Measurements from ENCODE around the gene PIP4K2A.

The PIP4K2A gene

GRCh38 chr10:22651276-22651980 is 63.0 kb downstream of the PIP4K2A start:
- Histone ChIP-seq H4K20me1 (ENCODE audit: low read depth, low read length) (peaks cover 6% of the 10 kb centered on the region; the same call in 1 of the 2 replicates), H3K9me3 (ENCODE audit: insufficient read depth, low read length) (no peaks in the 10 kb centered on the region), H3K9me2 (replicated peaks; ENCODE audit: insufficient read depth, low read length) (no peaks in the 10 kb centered on the region), H3K4me2 (ENCODE audit: low read depth, low read length, poor library complexity, severe bottlenecking) (no peak overlapping the region), H3K79me2 (ENCODE audit: insufficient read depth, low read length) (0 out of 2 replicates have a peak, but pooled peaks cover 4% of the 10 kb centered on the region), H2AFZ (ENCODE audit: low read depth, low read length, severe bottlenecking) (no peak overlapping the region), H3K9ac (ENCODE audit: low read length) (no peak overlapping the region), H3F3A (ENCODE audit: insufficient read depth) (no peaks in the 10 kb centered on the region), H3K36me3 (ENCODE audit: low read length) (no peaks in the 10 kb centered on the region), H3K27me3 (ENCODE audit: low read length) (no peaks in the 10 kb centered on the region), H3K4me3 (ENCODE audit: insufficient read depth, low read length, poor library complexity, severe bottlenecking) (no peak overlapping the region), H3K27ac (ENCODE audit: low read depth, low read length) (no peak overlapping the region)
- TF ChIP-seq EZH2phosphoT487 (conservative IDR thresholded peaks at IDR 0.05; ENCODE audit: low read length) (no peak), CTCF (IDR thresholded peaks at IDR 0.05; ENCODE audit: insufficient read depth, low read length, poor library complexity, severe bottlenecking) (no peak)

- Histone ChIP-seq H4K20me1 (ENCODE audit: low read depth, low read length) (peaks cover 6% of the 10 kb centered on the region; the same call in 1 of the 2 replicates), H3K9ac (ENCODE audit: low read length) (no peak overlapping the region), H3K27me3 (ENCODE audit: low read length) (no peaks in the 10 kb centered on the region), H3K79me2 (ENCODE audit: insufficient read depth, low read length) (0 out of 2 replicates have a peak, but pooled peaks cover 2% of the 10 kb centered on the region), H3F3A (ENCODE audit: insufficient read depth) (no peaks in the 10 kb centered on the region), H3K36me3 (ENCODE audit: low read length) (no peaks in the 10 kb centered on the region), H2AFZ (ENCODE audit: low read depth, low read length, severe bottlenecking) (no peak overlapping the region), H3K4me2 (ENCODE audit: low read depth, low read length, poor library complexity, severe bottlenecking) (no peak overlapping the region), H3K9me2 (replicated peaks; ENCODE audit: insufficient read depth, low read length) (no peaks in the 10 kb centered on the region), H3K4me3 (ENCODE audit: insufficient read depth, low read length, poor library complexity, severe bottlenecking) (no peak overlapping the region), H3K27ac (ENCODE audit: low read depth, low read length) (no peak overlapping the region), H3K9me3 (ENCODE audit: insufficient read depth, low read length) (no peaks in the 10 kb centered on the region)
- no peak for TF ChIP-seq CTCF (IDR thresholded peaks at IDR 0.05; ENCODE audit: insufficient read depth, low read length, poor library complexity, severe bottlenecking)
- no peak for TF ChIP-seq EZH2phosphoT487 (conservative IDR thresholded peaks at IDR 0.05; ENCODE audit: low read length)
Observed at GRCh38 chr10:22649994-22650393, 64.4 kb downstream of the PIP4K2A start.

GRCh38 chr10:22649390-22649841 is 65.0 kb downstream of the PIP4K2A start:
- no peaks in the 10 kb centered on the region for H3F3A ChIP-seq (ENCODE audit: insufficient read depth)
- no peak overlapping the region for H3K27ac ChIP-seq (ENCODE audit: low read depth, low read length)
- H2AFZ ChIP-seq (ENCODE audit: low read depth, low read length, severe bottlenecking), result no peak overlapping the region
- peaks cover 6% of the 10 kb centered on the region; the same call in 1 of the 2 replicates for H4K20me1 ChIP-seq (ENCODE audit: low read depth, low read length)
- 0 out of 2 replicates have a peak, but pooled peaks cover 5% of the 10 kb centered on the region for H3K79me2 ChIP-seq (ENCODE audit: insufficient read depth, low read length)
- H3K9me3 ChIP-seq (ENCODE audit: insufficient read depth, low read length), result no peaks in the 10 kb centered on the region
- H3K4me2 ChIP-seq (ENCODE audit: low read depth, low read length, poor library complexity, severe bottlenecking), result no peak overlapping the region
- no peaks in the 10 kb centered on the region for H3K27me3 ChIP-seq (ENCODE audit: low read length)
- no peak overlapping the region for H3K9ac ChIP-seq (ENCODE audit: low read length)
- H3K4me3 ChIP-seq (ENCODE audit: insufficient read depth, low read length, poor library complexity, severe bottlenecking), result no peak overlapping the region
- no peaks in the 10 kb centered on the region for H3K36me3 ChIP-seq (ENCODE audit: low read length)
- H3K9me2 ChIP-seq (replicated peaks; ENCODE audit: insufficient read depth, low read length), result no peaks in the 10 kb centered on the region
- no peak for TF ChIP-seq CTCF (IDR thresholded peaks at IDR 0.05; ENCODE audit: insufficient read depth, low read length, poor library complexity, severe bottlenecking)
- no peak for TF ChIP-seq EZH2phosphoT487 (conservative IDR thresholded peaks at IDR 0.05; ENCODE audit: low read length)
